ENCODE data around the gene ANHX. TPM values are rescaled to one million over a fixed set of nuclear protein-coding genes. Genes with fewer than 3 reads are reported as not detected.

Gene ANHX
- total RNA-seq, 2 experiments from 2014 or later = not detected

GRCh38 chr12:133204264-133204603 is 31.4 kb downstream of the ANHX start:
- ChIA-PET CTCF (no interaction called here), POLR2A (interaction anchor here (0.6 to 1.1 kb wide), 3 partner anchors 23 to 75 kb away, joined by 3 to 4 read pairs (median 3); partner anchors contain the start of gene ZNF268)
- no peaks in the 10 kb centered on the region for H3K27me3 Mint-ChIP-seq
- no peak overlapping the region for H3K4me3 Mint-ChIP-seq
- H3K4me1 Mint-ChIP-seq (ENCODE audit: low read depth) = no peaks in the 10 kb centered on the region
- TF ChIP-seq CTCF (IDR thresholded peaks at IDR 0.05) = no peak
- H3K27ac Mint-ChIP-seq = no peak overlapping the region
- H3K9me3 Mint-ChIP-seq = peaks cover 75% of the 10 kb centered on the region
- intact Hi-C loops (cut with micrococcal nuclease) = no loop called here
- no peak for ATAC-seq
- peaks cover 66% of the 10 kb centered on the region for H3K36me3 Mint-ChIP-seq (ENCODE audit: low read depth)
- DNase-seq = no peak

GRCh38 chr12:133203344-133204263 is 32.1 kb downstream of the ANHX start:
- DNase-seq (no peak), ATAC-seq (no peak)
- TF ChIP-seq CTCF (IDR thresholded peaks at IDR 0.05) = no peak
- no peaks in the 10 kb centered on the region for H3K27me3 Mint-ChIP-seq
- intact Hi-C loops (cut with micrococcal nuclease) = no loop called here
- H3K4me1 Mint-ChIP-seq (ENCODE audit: low read depth) = no peaks in the 10 kb centered on the region
- POLR2A ChIA-PET = interaction anchor here (0.6 to 1.4 kb wide), 4 partner anchors 22 to 125 kb away, joined by 3 to 5 read pairs (median 4); partner anchors contain the start of gene ZNF268
- CTCF ChIA-PET = no interaction called here
- H3K36me3 Mint-ChIP-seq (ENCODE audit: low read depth) = peaks cover 69% of the 10 kb centered on the region
- no peak overlapping the region for H3K4me3 Mint-ChIP-seq
- no peak overlapping the region for H3K27ac Mint-ChIP-seq
- peaks cover 74% of the 10 kb centered on the region for H3K9me3 Mint-ChIP-seq

GRCh38 chr12:133202493-133203343 is 33.0 kb downstream of the ANHX start:
- Mint-ChIP-seq H3K4me3 (no peak overlapping the region), H3K4me1 (ENCODE audit: low read depth) (no peaks in the 10 kb centered on the region), H3K9me3 (peaks cover 71% of the 10 kb centered on the region), H3K27me3 (no peaks in the 10 kb centered on the region), H3K27ac (no peak overlapping the region), H3K36me3 (ENCODE audit: low read depth) (peaks cover 70% of the 10 kb centered on the region)
- intact Hi-C loops (cut with micrococcal nuclease) = no loop called here
- DNase-seq (no peak), ATAC-seq (no peak)
- TF ChIP-seq CTCF (IDR thresholded peaks at IDR 0.05) = no peak
- ChIA-PET CTCF (interaction anchor here (0.7 kb wide), 1 partner anchor 22 kb away, joined by 3 read pairs; the partner anchor contains the start of gene ZNF268), POLR2A (interaction anchor here (0.6 to 1.4 kb wide), 5 partner anchors 26 to 188 kb away, joined by 3 to 5 read pairs (median 3); no protein-coding TSS in a partner anchor)

- no peaks in the 10 kb centered on the region for H3K27me3 Mint-ChIP-seq
- H3K9me3 Mint-ChIP-seq = peaks cover 66% of the 10 kb centered on the region
- no peak for TF ChIP-seq CTCF (IDR thresholded peaks at IDR 0.05)
- ChIA-PET CTCF (interaction anchor here (0.7 kb wide), 1 partner anchor 21 kb away, joined by 3 read pairs; the partner anchor contains the start of gene ZNF268), POLR2A (interaction anchor here (1.2 kb wide), 1 partner anchor 175 kb away, joined by 4 read pairs; no protein-coding TSS in a partner anchor)
- H3K36me3 Mint-ChIP-seq (ENCODE audit: low read depth) = peaks cover 69% of the 10 kb centered on the region
- DNase-seq (no peak), ATAC-seq (no peak)
- intact Hi-C loops (cut with micrococcal nuclease) = no loop called here
- no peak overlapping the region for H3K27ac Mint-ChIP-seq
- H3K4me1 Mint-ChIP-seq (ENCODE audit: low read depth) = no peaks in the 10 kb centered on the region
- H3K4me3 Mint-ChIP-seq = no peak overlapping the region
Observed at GRCh38 chr12:133201888-133202287, 33.8 kb downstream of the ANHX start.
